ENCODE measurements around the gene MVK. TPM values are rescaled to one million over a fixed set of nuclear protein-coding genes. Genes with fewer than 3 reads are reported as not detected.

MVK gene
- total RNA-seq, 1 donor from 2014 or later = 12.4 TPM

GRCh38 chr12:109559601-109560000, 14.0 kb upstream of the MVK start:
- Mint-ChIP-seq H3K4me1 (ENCODE audit: low read depth, unreplicated experiment) (no peaks in the 10 kb centered on the region), H3K27me3 (ENCODE audit: low read depth, unreplicated experiment) (peaks cover 10% of the 10 kb centered on the region), H3K4me3 (ENCODE audit: unreplicated experiment) (peak overlapping the region; percentile 6), H3K27ac (ENCODE audit: unreplicated experiment) (no peak overlapping the region), H3K36me3 (ENCODE audit: low read depth, unreplicated experiment) (peaks cover 1% of the 10 kb centered on the region), H3K9me3 (ENCODE audit: unreplicated experiment) (peaks cover 5% of the 10 kb centered on the region)
- no peak overlapping the region for H3K9ac ChIP-seq (ENCODE audit: low read length)
- no peaks in the 10 kb centered on the region for H3K9me3 ChIP-seq (ENCODE audit: insufficient read depth, low read depth, low read length)
- H3K4me3 ChIP-seq (ENCODE audit: insufficient read depth, low read depth, low read length) = no peak overlapping the region
- no peak for FAIRE-seq
- no peak overlapping the region for H3K4me2 ChIP-seq (ENCODE audit: low read length)
- DNase-seq (ENCODE audit: low read depth) = no peak
- TF ChIP-seq EZH2 (IDR thresholded peaks at IDR 0.05; ENCODE audit: insufficient read depth, low read length) (no peak), CTCF (IDR thresholded peaks at IDR 0.05; ENCODE audit: insufficient read depth, low read depth, low read length) (no peak)
- H3K79me2 ChIP-seq (ENCODE audit: insufficient read depth, low read length) = no peaks in the 10 kb centered on the region
- peaks cover 2% of the 10 kb centered on the region for H3K27me3 ChIP-seq (ENCODE audit: insufficient read depth, low read length)
- H3K4me1 ChIP-seq (ENCODE audit: insufficient read depth, low read length) = peaks cover 9% of the 10 kb centered on the region
- peaks cover 1% of the 10 kb centered on the region for H3K36me3 ChIP-seq (ENCODE audit: insufficient read depth, low read length)
- H4K20me1 ChIP-seq (ENCODE audit: insufficient read depth, low read length) = no peaks in the 10 kb centered on the region
- H2AFZ ChIP-seq (ENCODE audit: low read depth, low read length) = no peak overlapping the region
- H3K27ac ChIP-seq (ENCODE audit: low read depth, low read length) = no peak overlapping the region

- Mint-ChIP-seq H3K4me3 (ENCODE audit: unreplicated experiment) (no peak overlapping the region), H3K9me3 (ENCODE audit: unreplicated experiment) (peaks cover 5% of the 10 kb centered on the region), H3K36me3 (ENCODE audit: low read depth, unreplicated experiment) (peaks cover 1% of the 10 kb centered on the region), H3K4me1 (ENCODE audit: low read depth, unreplicated experiment) (no peaks in the 10 kb centered on the region), H3K27ac (ENCODE audit: unreplicated experiment) (no peak overlapping the region), H3K27me3 (ENCODE audit: low read depth, unreplicated experiment) (peaks cover 10% of the 10 kb centered on the region)
- H3K9me3 ChIP-seq (ENCODE audit: insufficient read depth, low read depth, low read length) = no peaks in the 10 kb centered on the region
- no peaks in the 10 kb centered on the region for H4K20me1 ChIP-seq (ENCODE audit: insufficient read depth, low read length)
- H3K36me3 ChIP-seq (ENCODE audit: insufficient read depth, low read length) = peaks cover 2% of the 10 kb centered on the region
- H3K4me2 ChIP-seq (ENCODE audit: low read length) = no peak overlapping the region
- FAIRE-seq = no peak
- H3K27ac ChIP-seq (ENCODE audit: low read depth, low read length) = no peak overlapping the region
- H3K4me1 ChIP-seq (ENCODE audit: insufficient read depth, low read length) = peaks cover 9% of the 10 kb centered on the region
- DNase-seq (ENCODE audit: low read depth) = no peak
- no peaks in the 10 kb centered on the region for H3K79me2 ChIP-seq (ENCODE audit: insufficient read depth, low read length)
- H3K9ac ChIP-seq (ENCODE audit: low read length) = no peak overlapping the region
- H2AFZ ChIP-seq (ENCODE audit: low read depth, low read length) = no peak overlapping the region
- TF ChIP-seq EZH2 (IDR thresholded peaks at IDR 0.05; ENCODE audit: insufficient read depth, low read length) (no peak), CTCF (IDR thresholded peaks at IDR 0.05; ENCODE audit: insufficient read depth, low read depth, low read length) (no peak)
- no peaks in the 10 kb centered on the region for H3K27me3 ChIP-seq (ENCODE audit: insufficient read depth, low read length)
- H3K4me3 ChIP-seq (ENCODE audit: insufficient read depth, low read depth, low read length) = no peak overlapping the region
These were observed 12.5 kb upstream of the MVK start for GRCh38 chr12:109560867-109561710.

GRCh38 chr12:109561711-109562030, 11.9 kb upstream of the MVK start:
- Mint-ChIP-seq H3K9me3 (ENCODE audit: unreplicated experiment) (peaks cover 5% of the 10 kb centered on the region), H3K27ac (ENCODE audit: unreplicated experiment) (no peak overlapping the region), H3K4me3 (ENCODE audit: unreplicated experiment) (no peak overlapping the region), H3K27me3 (ENCODE audit: low read depth, unreplicated experiment) (peaks cover 5% of the 10 kb centered on the region), H3K36me3 (ENCODE audit: low read depth, unreplicated experiment) (peaks cover 1% of the 10 kb centered on the region), H3K4me1 (ENCODE audit: low read depth, unreplicated experiment) (no peaks in the 10 kb centered on the region)
- no peak overlapping the region for H3K4me2 ChIP-seq (ENCODE audit: low read length)
- no peaks in the 10 kb centered on the region for H3K79me2 ChIP-seq (ENCODE audit: insufficient read depth, low read length)
- TF ChIP-seq CTCF (IDR thresholded peaks at IDR 0.05; ENCODE audit: insufficient read depth, low read depth, low read length) (no peak), EZH2 (IDR thresholded peaks at IDR 0.05; ENCODE audit: insufficient read depth, low read length) (no peak)
- no peaks in the 10 kb centered on the region for H3K27me3 ChIP-seq (ENCODE audit: insufficient read depth, low read length)
- no peaks in the 10 kb centered on the region for H4K20me1 ChIP-seq (ENCODE audit: insufficient read depth, low read length)
- no peak for FAIRE-seq
- H3K4me3 ChIP-seq (ENCODE audit: insufficient read depth, low read depth, low read length) = no peak overlapping the region
- H2AFZ ChIP-seq (ENCODE audit: low read depth, low read length) = no peak overlapping the region
- H3K9me3 ChIP-seq (ENCODE audit: insufficient read depth, low read depth, low read length) = no peaks in the 10 kb centered on the region
- DNase-seq (ENCODE audit: low read depth) = no peak
- H3K4me1 ChIP-seq (ENCODE audit: insufficient read depth, low read length) = peaks cover 9% of the 10 kb centered on the region
- no peak overlapping the region for H3K27ac ChIP-seq (ENCODE audit: low read depth, low read length)
- H3K36me3 ChIP-seq (ENCODE audit: insufficient read depth, low read length) = peaks cover 2% of the 10 kb centered on the region
- no peak overlapping the region for H3K9ac ChIP-seq (ENCODE audit: low read length)

Measured in astrocyte (in vitro differentiated cells and primary cell).